Measurements from ENCODE around the gene SLX9.

GRCh38 chr21:44984428-44984791 is 44.6 kb downstream of the SLX9 start:
- no peak for TF ChIP-seq EZH2phosphoT487 (IDR thresholded peaks at IDR 0.05; ENCODE audit: insufficient read depth, low read depth)
- no peak for TF ChIP-seq EZH2 (IDR thresholded peaks at IDR 0.05; ENCODE audit: insufficient read depth, poor library complexity, severe bottlenecking)

Measured in GM23248 (cell line).